ENCODE data around the gene SORBS2.

SORBS2 gene

DNA sequence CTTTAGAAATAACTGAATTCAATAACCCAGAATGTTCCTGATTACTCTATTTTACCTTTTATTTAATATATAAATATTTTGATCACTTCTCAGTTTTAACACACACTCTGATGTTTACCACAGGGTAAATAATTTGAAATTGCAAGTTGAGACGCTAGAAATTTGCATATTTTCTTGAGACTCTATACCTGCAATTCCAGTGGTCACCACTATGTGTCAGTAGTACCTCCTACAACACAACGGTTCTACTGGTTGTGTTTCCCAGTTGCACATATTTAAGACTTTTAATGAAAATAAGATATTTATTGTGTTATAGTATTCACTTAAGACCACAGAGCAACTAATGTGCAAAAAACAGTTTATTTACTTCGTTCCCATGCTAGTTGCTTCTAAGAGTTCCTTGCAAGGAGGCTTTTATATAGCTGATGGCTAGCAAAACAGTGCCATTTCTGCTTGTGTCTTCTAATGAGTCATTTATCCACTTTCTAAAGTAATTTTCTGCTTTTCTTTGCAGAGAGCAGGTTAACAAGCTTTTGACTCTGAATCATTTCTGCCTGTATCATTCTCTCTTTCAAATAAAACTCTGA is 177.8 kb downstream of the SORBS2 start:
- DNase-seq (ENCODE audit: low read depth) = no peak

DNA sequence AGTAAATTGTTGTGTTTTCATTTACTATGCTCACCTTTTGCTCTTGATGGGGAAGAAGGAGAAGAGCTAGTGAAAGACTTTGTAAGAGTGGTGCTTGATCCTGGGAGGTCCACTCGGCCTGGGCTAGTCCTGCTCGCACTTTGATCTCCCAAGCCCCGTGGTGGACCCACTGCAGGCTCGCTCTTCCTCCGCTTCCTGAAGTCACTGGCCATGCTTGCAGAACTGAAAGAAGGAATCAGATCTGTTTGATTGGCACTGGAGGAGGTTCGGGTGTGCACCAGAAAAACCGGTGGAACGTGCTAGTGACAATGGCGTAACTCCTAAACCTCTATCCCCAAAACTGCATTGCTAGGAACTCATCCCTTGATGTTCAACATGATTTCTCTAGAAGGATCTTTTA is 185.2 kb downstream of the SORBS2 start:
- DNase-seq (ENCODE audit: low read depth) = no peak

DNA sequence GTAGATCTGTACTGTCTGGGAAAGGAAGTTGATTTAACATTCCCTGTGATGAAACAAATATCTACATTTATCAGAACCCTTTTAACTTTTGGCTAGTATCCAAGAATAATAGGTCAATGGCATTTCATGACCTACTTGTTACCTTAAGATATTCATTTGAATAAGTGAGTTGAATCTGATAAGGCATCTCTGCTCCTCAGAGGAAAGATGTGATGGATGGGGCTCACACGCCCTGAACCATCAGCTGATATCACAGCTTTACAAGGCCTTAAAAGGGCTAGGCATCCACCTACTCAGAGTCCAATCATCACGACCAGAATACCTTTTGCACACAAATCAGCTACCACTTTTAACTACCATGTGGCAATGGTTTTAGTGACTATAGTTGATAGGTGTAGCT is 186.5 kb downstream of the SORBS2 start:
- DNase-seq (ENCODE audit: low read depth) = no peak

DNA sequence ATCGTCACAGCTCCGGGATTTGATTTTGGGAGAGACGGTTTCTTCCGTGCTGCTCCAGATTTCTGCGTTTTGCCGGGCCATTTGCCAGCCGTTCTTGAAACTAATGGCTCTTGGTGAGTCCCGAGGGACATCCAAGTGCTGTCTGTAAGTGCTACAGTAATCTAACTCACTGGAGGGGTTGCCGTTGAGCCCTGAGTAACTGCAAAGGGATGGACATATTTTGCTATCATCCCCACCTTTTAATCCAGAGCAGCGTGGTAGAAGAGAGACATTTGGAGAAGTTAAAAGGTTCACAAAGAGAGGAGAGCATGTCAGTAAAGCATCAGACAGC is 187.8 kb downstream of the SORBS2 start:
- no peak for DNase-seq (ENCODE audit: low read depth)

DNA sequence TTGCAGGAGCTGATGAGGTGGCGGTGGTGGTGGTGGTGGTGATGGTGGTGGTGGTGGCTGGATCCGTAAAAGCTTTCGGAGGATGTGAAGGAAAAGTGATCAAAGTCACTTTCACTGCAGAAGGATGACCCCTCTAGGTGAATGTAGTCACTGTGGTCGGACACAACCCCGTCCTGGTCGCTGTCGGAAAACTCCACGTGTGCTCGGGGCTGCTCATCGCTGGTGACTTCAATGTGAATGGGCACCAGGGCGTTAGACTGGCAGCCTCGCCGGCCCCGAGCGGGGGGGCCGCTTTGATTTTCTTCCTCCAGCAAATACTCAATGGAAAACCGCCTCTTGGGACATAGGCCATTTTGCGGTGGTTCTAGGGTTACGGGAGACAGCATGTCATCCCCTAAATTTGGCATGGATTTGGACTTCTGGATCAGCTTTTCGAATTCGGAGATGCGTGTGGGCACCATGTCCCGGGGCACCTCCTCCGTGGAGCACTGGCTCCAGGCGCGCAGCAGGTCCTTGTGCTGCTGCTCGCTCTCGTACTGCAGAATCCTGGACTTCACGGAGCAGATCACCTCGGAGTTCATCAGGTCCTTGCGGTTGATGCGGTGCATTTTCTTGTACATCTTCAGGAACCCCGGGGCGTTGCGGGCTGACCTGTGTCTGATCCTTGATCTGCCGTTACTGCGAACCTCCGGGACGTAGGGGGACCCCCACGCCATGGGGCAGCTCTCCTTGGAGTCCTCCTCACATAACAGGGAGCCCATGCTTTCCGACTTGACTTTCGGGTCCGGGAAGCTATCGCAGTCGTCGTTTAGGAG is 188.3 kb downstream of the SORBS2 start:
- DNase-seq (ENCODE audit: low read depth) = no peak

DNA sequence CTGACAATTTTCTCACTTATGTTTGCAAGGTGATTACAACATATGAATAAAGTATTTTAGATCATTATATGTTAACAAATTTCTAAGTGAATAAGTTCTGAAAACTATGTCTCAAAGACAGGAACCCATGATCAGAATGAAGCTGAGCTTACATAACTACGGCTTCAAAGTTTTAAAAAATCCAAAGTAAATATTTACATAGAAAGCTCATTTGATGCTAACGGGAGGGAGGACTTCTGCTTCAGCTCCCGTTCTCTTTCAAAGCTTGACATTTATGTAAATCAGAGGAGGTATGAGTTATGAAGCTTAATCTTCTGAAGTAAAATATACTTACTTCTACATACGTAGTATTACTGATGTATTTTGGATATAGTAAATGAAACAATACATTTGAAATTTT is 203.8 kb downstream of the SORBS2 start:
- DNase-seq (ENCODE audit: low read depth) = no peak

DNA sequence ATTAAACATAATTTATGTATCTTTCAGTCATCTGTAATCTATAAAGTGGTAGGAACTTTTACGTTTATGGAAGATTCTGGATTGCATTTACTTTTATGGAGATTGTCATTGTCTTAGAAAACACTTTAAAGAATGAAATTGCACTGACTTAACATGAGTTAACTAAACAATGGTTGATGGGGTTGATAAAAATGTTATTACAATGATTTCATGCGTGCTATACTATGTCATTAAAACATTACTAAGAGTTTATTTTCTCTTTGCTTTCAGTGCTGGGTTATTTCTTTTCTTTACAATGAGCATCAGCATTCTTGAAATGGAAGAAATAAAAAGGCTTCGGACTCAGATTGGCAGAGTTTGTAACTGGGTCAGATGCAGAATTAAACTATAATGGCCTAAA is 209.6 kb downstream of the SORBS2 start:
- no peak for DNase-seq (ENCODE audit: low read depth)

DNA sequence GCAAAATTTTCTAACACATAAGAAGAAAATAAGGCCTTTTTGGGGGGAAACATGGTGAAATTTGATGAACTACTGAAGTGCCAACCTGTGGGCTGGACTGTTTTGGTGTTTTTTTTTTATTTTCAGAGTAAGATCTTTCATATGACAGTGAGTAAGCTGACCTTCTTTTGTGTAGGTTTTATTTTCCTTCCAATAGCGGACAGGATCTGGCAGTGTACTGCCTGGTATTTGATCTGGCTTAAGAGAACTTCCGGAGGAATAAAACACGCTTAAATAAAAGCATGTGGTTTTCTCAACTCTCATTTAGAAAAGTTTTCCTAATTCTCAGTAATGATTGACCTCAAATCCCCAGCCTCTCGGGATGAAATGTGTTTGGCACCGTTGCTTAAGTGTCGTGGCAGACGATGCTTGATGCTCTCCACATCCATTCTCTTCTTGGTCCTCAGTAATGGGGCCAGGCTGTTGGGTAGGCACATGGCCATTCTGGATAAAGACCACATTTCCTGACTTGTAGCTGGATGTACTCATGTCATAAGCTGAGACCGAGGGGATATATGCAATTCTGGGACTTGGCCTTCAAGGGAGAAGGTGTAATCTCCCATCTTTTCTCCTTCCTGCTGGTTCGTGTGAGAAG is 211.1 kb downstream of the SORBS2 start:
- DNase-seq (ENCODE audit: low read depth) = no peak

DNA sequence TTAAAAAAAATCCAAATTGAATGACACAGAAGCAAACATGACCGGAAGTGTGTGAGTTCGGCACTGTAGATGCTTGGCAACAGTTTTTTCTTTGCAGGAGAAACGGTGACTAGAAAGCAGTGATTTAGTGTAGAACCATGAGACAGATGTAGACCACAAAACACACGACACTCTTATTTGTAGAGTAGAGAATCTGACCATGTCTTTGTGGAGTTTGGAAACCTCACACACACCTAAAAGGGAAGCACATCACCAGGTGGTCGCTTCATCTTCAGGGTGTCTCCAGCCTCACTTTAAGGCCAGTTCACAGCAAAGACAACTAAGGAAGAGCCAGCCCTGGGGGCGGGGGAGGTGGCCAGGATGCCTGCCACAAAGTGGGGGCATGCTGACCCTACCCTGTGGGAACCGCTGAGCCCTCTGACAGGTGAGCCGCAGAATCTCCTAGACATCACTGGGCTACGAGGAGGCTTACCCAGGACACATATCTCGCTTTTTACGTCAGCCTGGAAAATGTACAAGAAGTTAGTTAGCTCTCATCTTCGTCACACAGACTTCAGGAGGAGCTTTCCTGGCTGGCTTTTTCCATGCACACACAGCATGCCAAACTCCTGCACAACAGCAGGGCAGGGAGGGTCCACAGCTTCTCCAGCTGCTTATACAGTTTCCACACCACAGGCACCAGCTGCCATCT is 212.3 kb downstream of the SORBS2 start:
- DNase-seq (ENCODE audit: low read depth) = no peak

DNA sequence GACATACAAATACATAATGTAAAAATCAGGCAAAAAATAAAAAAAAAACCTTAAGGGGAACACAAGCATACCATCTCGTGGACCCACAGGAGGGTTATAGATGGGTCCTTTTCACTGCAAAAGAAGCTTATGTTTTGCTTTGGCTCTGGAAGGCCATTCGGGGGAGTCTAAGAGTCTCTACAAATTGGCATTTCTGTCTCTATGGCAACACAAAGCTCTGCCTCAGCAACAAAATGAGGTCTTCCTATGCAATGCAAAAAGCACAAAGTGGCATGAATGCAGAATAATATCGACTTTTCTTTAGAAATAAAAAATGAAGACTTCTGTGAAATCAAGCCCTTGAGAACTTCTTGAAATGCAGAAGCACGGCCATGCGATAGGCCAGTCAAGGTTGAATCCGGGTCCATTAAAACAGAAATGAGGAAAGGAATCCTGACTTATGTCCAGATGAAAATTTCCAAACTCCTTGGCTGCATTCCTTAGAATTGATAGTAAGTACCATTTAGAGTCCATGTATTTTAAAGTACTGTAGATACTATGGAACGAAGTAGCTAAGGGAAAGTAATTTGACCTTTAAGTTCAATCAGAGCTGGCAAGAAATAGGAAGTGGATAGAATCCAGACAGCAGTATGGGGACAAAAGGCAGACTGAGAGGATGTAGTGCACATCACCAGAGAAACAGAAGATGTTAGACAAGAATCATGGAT is 213.0 kb downstream of the SORBS2 start:
- no peak for DNase-seq (ENCODE audit: low read depth)

DNA sequence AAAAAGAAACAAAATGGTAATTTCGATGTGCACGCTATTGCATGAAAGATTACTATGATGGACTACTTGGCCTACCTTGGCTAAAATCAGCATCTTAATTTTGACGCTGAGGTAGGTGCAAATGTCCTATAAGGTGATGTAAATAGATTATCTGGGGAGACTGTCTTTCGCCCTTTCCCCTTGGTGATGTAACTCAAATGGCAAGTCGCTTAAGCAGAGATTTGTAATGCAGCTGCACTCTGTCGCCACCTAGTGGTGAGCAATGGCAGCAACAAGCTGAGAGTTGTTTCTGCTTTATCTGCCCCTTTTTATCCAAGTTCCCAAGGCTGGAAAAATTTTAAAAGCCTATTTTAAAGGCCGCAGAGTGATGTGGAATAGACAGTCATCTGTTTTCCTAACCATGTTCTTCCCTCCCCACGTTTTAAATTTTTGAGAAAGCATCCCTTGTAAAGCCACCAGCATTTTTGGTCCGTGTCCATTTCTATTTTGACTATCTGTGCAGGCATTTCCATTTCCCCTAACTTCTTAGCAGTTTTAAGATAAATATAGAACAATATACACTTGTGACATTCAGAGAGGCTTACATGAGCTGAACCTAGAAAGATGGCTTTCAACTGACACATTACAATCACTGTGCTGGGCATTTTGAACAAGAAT is 214.3 kb downstream of the SORBS2 start:
- peak; percentile 49 for DNase-seq (ENCODE audit: low read depth)

DNA sequence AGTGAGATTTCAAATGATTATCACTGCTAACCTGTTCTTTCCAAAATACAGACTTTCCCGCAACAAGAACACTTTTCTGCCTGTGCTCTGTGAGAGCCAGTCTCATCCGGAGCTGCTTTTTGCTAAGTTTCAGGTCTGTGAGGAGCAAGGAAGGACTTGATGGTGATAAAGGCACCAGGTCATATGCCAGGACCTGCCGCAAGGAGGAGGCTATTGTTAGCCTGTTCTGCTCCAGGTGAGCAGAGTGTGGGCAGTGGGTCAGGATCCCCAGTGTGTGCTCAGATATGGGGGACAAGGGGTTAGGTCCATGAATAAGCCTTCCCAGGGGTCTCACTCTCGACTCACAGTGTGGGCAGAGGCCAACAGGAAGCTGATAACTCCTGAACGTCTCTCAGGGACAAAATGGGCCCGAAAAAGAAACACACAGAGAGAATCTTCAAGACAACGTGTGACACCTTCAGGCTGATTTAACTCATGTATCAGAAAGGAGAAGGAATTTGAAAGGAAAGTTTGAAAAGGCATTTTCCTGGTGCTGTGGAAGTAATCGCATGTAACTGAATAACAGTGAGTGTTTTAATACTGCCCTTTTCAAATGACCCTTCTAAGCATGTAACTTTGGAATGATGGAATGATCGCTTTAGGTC is 219.0 kb downstream of the SORBS2 start:
- no peak for DNase-seq (ENCODE audit: low read depth)

DNA sequence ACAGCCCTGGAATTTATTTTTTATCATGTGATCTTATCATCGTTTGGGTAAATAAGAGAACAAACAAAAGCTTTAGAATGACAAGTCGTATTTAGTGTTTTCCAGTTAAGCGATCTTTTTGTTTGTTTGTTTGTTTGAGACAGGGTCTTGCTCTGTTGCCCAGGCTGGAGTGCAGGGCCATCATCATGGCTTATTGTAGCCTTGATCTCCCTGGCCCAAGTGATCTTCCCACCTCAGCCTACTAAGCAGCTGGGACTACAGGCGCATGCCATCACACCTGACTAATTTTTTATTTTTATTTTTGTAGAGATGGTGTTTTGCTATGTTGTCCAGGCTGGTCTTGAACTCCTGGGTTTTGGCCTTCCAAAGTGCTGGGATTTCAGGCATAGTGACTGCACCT is 219.6 kb downstream of the SORBS2 start:
- DNase-seq (ENCODE audit: low read depth) = no peak

DNA sequence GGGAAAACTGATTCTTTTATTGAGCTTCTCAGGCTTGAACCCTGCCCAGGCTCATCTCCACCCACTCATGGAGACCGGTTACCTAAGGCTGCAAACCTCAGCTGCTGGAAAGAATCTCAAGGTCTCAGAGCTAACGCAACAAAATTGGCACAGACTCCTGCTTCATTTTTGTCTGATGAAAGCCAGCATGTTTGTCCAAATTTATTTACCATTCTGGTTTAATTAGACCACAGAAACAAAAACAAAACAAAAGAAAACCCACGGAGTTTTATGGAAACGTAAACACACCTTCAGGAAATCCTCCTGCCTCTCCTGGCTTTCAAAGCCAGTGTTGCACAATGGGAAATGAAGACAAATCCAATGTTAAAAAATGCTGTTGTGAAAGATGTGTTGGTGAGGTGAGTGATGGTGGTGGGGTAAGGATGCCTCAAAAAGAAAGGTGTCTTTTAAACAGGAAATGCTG is 220.3 kb downstream of the SORBS2 start:
- DNase-seq (ENCODE audit: low read depth) = no peak

DNA sequence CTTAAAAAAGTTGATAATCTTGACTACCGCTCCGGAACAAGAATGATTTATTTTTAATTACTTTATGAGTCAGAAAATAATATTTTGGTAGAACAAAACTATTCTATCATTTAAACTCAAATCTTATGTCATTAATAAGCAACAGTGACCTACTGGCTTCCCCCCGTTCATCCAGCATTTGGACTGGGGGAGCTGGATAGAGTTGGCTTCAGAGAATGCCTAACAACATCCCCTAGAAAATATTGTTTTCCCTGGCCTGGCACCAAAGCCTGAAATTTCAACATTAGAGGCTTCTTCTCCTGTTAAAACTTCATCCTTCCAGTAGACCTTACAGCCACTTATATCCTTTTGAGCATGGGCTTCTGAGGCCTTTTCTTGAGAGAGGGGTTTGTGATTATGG is 221.0 kb downstream of the SORBS2 start:
- no peak for DNase-seq (ENCODE audit: low read depth)

DNA sequence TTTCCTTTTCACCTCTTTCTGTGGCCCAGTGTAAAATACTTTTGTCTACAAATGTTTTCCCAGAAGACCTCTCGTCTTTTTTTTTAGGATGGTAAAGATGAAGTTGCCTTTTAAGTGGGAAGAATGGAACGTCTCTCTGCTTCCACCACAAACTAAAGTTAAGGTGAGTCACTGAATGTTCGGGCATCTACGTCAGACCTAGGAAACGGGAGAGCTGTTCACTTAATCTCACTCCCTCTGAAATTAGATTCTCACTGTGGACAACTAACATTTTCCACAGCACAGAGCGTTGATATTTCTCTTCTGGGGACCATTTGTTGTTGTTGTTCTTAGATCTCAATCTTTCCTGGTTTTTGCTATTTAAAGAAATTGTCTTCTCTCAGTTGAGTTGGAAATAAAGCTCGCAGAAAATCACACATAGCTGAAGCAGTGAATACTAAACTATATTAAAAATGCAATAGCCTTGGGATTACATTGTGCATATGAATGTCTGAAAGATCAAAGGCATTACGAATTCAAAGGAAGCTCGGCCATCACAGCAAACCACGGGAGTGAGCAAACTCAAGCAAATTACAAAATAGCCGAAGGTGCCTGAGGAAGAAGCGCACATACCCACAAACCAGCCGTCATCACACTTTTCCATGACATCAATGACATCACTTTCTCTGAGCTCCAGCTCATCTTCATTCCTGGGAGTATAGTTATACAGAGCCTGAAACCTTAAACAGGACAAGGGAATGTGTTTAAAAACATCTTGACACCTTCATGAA is 222.7 kb downstream of the SORBS2 start:
- no peak for DNase-seq (ENCODE audit: low read depth)

DNA sequence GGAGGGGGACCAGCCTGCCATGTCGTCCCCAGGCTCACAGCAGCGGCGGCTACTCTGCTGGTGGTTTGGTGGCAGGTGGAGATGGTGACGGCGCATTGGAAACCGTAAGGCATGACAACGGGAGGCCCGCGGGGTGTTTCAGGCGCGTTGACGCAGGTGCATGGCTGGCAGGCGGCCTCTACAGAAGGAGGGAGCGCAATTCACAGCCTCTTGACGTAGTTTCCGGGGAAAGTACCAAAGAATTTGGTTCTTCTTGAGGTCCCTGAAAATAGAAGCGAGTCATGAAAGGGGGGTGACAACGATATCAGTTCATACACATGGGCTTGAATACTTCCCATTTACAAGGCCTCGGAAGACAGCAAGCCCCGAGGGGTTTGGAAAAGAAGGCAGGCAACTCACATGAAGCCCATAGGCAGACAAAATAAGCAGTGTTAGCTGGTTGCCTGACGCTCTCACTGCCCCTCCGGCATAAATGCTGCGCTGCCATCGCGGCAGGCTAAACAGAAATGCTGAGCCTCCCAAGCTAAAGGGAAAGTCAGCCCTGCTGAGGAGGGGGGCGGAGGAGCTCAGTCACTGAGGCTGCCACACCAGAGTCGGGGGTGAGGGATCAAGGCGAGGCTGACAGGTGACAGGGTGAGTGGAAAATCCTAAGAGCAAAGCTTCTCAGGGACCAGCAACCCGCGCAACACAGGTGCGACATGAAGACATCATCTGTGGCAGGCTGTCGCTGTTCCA is 224.4 kb downstream of the SORBS2 start:
- DNase-seq (ENCODE audit: low read depth) = peak; percentile 26

DNA sequence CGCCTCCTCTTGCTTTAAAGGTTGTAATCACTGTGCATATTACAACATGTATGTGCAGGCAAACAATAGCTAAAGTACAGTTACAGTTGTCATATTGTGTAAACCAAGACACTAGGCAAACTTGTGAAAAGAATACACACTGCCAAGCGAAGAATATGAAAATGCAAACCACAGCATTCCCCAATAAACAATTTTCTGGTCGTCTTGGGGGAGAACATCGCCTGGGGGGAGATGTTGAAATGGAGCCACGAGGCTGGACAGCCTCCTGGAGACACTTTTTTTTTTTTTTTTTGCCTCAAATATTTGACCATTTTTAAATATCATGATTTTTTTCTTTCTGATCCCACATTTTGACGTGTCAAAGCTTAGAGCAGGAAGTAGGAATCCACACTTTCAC is 225.0 kb downstream of the SORBS2 start:
- no peak for DNase-seq (ENCODE audit: low read depth)

DNA sequence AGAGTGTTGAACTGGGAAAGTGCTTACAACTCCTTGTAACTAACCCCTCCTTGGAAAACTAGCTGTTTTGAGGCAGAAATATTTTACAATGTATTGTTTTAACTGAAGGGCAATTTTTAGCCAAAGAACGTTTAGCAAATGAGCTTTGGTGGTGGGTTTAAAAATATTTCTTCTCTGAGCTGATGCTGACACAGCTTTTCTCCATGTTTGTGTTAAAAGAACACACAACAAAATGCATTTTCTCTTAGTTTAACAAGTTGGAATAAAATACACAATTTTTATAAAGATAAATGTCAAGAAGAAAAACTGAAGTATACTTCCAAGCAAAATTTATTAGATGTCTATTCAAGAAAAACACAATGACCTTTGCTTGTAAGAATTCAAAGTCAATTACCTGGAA is 226.8 kb downstream of the SORBS2 start:
- DNase-seq (ENCODE audit: low read depth) = no peak

DNA sequence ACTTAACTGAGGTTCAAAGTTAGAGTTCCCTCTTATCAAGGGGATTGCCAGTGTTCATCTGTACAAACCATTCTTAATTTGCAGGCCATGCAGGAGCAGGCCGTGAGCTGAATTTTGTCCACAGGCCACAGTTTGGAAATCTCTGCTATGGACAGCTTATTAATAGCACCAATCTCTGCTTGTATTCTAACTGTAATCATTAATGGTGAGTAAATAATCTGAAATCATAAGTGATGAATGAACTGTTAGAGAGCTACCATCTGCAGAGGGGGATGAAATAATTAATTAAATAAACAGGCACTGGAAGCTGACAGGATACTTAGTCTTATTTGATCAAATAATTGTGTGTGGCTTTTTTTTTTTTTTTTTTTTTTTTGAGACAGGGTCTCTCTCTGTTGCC is 228.2 kb downstream of the SORBS2 start:
- no peak for DNase-seq (ENCODE audit: low read depth)

Measured in stimulated activated CD8-positive, alpha-beta memory T cell treated with anti-CD3 and anti-CD28 coated beads, Interleukin-15, amount 100 ng/mL, for 24 hours (primary cell).